NB4 (cell line): ENCODE data around the gene MAP2K3.

ENCODE experiments used
- DNase-seq: peaks from one replicate; pipeline ENCODE4 v3.0.0; 2010; ENCODE audit warnings: low read depth
- H3K4me3 ChIP-seq: one replicate; pipeline ENCODE4 v1.5.1; 2011; ENCODE audit warnings: mild to moderate bottlenecking, low read depth, low read length, moderate library complexity
- CTCF ChIP-seq: IDR thresholded peaks from one replicate; pipeline ENCODE4 v1.5.1; 2012; ENCODE audit warnings: low read depth, low read length
- MAX ChIP-seq: IDR thresholded peaks from 2 replicates; pipeline ENCODE4 v1.6.1; 2011; ENCODE audit warnings: low read depth, low read length
- MYC ChIP-seq: IDR thresholded peaks from 2 replicates; pipeline ENCODE4 v1.6.1; 2011; ENCODE audit warnings: low read depth, low read length
- POLR2A ChIP-seq: IDR thresholded peaks from 2 replicates; pipeline ENCODE4 v1.6.1; 2011; ENCODE audit warnings: mild to moderate bottlenecking; ENCODE audit not compliant: insufficient read length; ENCODE audit errors: extremely low read depth

MAP2K3 gene

GRCh38 chr17:21291357-21291756, 6.8 kb downstream of the MAP2K3 start:
- DNase-seq: peak; percentile 8
- H3K4me3 ChIP-seq: no peak overlapping the region
- no peak for TF ChIP-seq MAX
- no peak for TF ChIP-seq MYC
- no peak for TF ChIP-seq POLR2A
- TF ChIP-seq CTCF: no peak

GRCh38 chr17:21291862-21292261, 7.4 kb downstream of the MAP2K3 start:
- no peak overlapping the region for H3K4me3 ChIP-seq
- no peak for DNase-seq
- no peak for TF ChIP-seq POLR2A
- no peak for TF ChIP-seq MYC
- no peak for TF ChIP-seq CTCF
- TF ChIP-seq MAX: no peak

- H3K4me3 ChIP-seq: no peak overlapping the region
- TF ChIP-seq CTCF: no peak
- DNase-seq: no peak
Observed at GRCh38 chr17:21292867-21293830, 8.6 kb downstream of the MAP2K3 start.

GRCh38 chr17:21293831-21294210, 9.3 kb downstream of the MAP2K3 start:
- no peak for DNase-seq
- no peak for TF ChIP-seq MYC
- no peak for TF ChIP-seq MAX
- TF ChIP-seq POLR2A: no peak
- no peak for TF ChIP-seq CTCF

GRCh38 chr17:21294321-21295035, 10.0 kb downstream of the MAP2K3 start:
- TF ChIP-seq POLR2A (no peak), MYC (no peak), MAX (no peak), CTCF (no peak)
- H3K4me3 ChIP-seq: no peak overlapping the region
- no peak for DNase-seq

More at GRCh38 chr17:21293831-21294210, 9.3 kb downstream of the MAP2K3 start:
- no peak overlapping the region for H3K4me3 ChIP-seq
